ENCODE results near the gene SFMBT2.
"Not testable (repeated sequence)": the region's sequence is repeated elsewhere in the genome, so short reads cannot be mapped to it uniquely, and the experiment has no call there.

The SFMBT2 gene

DNA sequence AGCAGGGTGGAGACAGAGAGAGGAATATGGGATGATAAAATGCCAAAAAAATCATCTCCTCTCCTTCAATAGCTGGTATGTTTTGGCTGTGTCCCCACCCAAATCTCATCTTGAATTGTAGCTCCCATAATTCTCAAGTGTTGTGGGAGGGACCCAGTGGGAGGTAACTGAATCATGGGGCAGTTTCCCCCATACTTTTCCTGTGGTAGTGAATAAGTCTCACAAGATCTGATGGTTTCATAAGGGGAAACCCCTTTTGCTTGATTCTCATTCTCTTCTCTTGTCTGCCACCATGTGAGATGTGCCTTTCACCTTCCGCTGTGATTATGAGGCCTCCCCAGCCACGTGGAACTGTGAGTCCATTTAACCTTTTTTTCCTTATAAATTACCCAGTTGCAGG lies 226.7 kb downstream of the SFMBT2 start:
- not testable (repeated sequence) for DNase-seq (ENCODE audit: low read depth)

DNA sequence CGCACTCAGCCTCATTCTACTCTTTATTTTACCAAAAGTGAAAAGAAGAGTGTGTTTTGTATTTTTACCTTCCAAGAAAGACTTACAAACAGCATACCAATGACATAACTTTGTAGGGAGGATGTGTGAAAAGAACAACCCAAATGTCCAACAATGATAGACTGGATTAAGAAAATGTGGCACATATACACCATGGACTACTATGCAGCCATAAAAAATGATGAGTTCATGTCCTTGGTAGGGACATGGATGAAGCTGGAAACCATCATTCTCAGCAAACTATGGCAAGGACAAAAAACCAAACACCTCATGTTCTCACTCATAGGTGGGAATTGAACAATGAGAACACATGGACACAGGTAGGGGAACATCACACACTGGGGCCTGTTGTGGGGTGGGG lies 228.5 kb downstream of the SFMBT2 start:
- not testable (repeated sequence) for DNase-seq (ENCODE audit: low read depth)

DNA sequence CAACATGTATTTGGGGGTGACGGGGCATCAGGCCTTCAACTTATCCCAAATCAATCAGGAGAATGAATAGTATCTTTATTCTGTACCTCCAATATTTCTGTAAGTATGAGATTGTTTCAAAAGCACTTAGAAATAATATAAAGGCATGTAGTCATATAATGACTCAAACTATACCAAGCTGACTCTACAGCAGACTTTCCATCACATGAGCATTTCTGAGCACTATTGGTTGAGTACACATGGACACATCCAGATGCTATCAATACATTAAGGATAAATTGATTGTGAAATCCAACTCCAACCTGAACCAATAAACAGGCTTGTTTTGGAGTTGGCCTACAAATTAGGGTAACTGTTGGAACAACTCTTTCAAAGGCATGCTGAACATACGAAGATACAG lies 229.4 kb downstream of the SFMBT2 start:
- no peak for DNase-seq (ENCODE audit: low read depth)

DNA sequence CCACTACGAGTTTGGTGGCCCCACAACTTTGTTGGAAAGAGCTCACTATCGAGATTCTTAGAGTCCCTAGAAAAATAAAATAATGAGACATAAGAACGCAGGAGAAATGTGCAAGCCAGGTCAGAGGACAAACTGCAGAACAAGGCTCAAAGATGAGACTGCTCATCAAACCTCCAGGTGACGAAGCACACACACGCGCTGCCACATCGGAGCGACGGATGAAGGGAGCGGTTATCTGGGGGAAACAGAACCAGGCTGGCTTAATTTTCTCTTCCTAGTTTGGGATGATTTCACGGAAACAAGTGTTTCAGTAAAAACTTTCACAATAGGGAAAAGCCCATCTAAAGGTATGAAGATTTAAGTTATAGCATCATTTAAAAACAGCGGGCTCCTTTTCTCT lies 231.3 kb downstream of the SFMBT2 start:
- DNase-seq (ENCODE audit: low read depth), result no peak

DNA sequence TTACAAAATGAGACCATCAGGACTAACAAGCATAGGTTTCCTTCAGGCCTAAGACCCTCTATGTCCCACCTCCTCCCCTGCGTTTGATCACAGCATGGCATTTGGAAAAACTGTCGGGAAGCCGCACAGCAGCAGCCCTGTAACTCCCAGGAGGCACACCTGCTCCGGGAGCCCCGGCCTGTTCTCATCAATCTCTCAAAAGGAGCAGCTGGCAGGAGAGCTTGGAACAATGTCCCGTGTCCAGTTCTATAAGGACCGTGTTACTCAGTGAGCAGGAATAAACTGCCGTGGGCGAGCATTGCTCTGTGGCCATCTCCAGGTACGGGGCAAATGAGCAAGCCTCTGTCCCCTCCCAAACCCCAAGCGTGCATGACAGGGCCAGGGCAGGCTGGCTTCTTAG lies 236.9 kb downstream of the SFMBT2 start:
- no peak for DNase-seq (ENCODE audit: low read depth)

DNA sequence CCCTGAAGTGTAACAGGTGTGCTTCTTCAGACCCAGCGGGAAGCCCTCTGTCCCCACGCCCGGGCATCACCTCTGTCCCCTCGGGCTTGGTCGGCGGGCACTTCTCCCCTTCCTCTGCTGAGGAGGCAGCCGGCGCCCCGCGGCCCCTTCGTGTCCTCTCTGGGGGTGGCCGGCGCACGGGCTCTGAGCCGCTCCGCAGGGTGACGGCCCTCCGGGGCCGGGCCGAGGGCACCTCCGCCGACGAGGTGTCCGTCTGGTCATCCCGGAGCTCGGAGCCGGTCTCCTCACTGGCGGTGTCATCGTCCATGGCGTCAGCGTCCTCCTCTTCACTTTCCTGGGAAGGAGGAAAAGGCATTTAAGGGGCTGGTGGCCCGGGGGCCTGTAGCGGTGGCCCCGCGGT lies 239.0 kb downstream of the SFMBT2 start:
- DNase-seq (ENCODE audit: low read depth), result no peak

DNA sequence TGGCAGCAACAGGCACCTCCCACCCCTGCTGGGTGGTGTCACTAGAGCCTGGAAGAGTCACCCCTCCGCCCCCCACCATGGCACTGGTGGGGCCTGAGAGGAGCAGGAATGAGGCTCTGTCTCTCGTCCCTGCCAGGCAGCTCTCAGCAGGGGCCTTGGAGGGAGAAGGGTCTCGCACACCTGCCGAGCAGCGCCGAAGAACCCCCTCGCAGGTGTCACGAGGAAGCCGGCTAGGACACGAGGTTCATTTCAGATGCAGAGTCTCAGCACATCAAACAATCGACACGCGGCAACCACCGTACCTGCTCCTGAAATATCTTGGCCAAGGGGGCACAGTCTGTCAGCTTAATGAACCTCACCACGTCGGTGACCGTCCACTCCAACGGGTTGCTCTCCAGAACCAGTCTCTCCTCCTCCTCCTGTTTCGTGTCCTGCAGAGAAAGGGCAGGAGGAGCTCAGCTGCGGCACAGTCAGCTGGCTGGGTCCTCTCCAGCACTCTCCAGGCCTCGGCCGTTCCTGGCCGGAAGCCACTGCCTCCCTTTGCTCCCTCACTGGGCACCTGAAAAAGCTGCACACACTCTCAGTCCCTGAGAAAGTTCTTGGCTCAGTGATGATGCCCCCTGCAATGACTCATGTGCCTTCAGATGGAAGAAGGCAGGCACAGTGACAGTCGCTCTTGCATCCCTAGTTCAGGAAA lies 240.1 kb downstream of the SFMBT2 start:
- DNase-seq (ENCODE audit: low read depth), result no peak

DNA sequence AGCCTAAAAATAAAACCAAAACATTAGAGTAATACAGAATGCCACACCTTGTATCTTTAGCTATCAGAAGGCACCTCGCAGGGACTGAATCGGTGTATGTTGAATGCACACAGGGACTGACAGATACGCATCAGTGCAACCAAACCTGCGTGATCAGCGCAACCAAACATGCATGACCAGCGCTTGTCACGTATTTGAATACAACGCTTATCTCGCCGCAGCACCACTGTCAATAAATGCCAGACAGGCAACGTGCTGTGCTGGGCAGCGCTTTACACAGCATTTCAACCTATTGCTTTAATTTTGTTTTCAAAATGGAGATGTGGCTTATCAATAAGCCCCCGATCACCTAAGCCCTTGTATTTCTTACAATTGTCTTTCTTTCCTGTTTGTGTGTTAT lies 242.4 kb downstream of the SFMBT2 start:
- no peak for DNase-seq (ENCODE audit: low read depth)

DNA sequence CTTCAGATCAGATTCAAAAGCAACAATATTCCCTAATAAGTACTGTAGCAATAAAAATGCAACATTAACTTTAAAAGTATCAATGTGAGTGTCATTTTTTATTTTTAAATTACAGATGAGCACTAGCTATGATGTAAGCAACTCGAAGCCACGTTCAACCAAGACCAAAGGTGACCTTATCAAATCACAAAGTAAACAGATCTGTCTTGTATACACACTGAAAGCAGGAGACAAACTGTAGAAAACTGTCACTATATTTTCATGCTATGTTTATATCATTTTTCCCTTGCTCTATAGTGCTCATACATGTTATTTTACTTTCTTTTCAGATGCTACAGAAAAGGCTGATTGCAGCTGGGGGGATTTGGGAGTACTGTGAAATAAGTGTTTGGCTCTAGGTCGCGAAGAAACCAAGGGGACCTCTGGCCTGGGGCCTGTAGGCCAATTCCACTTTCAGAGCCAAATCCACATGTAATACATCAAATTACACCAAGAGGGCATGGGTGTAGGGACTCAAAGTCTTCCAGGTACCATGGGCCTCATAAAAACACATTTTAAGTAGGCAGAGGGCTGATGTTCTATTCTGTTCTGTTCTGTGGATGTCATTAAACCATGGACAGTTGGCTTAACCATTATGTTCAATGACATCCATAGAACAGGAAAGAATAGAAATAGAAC lies 245.2 kb downstream of the SFMBT2 start:
- no peak for DNase-seq (ENCODE audit: low read depth)

DNA sequence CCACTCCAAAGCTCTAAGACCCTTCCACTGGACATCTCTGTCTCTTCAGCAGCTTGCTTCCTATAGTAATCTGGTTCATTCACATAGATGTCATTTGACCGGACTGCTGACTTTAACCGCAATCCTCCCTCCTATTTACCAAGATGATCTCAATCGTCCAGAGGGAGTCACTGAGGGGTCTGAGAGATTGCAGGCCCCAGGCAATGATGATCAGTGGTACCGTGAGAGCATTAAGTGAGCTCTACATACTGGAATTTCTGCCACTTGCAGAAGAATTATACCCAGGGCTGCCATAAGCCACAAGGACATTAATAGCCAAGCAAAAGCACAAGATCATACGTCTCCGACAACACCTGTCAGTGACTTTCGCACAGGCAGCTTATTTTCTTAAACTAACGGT lies 245.9 kb downstream of the SFMBT2 start:
- no peak for DNase-seq (ENCODE audit: low read depth)

DNA sequence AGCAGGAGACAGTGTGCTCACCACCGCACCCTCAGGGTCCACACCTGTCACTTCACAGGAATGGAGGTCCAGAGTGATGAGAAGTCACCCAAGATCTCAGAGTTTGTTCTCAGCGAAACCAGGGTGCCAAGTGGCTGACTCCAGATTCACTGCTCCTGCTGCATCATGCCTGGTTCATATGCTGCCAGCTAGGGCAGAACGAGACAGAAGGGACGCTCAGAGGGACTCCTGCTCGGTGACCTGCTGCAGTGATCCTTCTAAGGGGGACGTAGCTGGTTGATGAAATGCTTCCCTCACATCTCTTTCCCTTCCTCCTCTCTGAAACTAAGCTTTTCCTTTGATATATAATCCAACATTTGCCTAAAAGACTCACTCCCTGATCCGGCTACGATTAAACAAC lies 248.5 kb downstream of the SFMBT2 start:
- no peak for DNase-seq (ENCODE audit: low read depth)

DNA sequence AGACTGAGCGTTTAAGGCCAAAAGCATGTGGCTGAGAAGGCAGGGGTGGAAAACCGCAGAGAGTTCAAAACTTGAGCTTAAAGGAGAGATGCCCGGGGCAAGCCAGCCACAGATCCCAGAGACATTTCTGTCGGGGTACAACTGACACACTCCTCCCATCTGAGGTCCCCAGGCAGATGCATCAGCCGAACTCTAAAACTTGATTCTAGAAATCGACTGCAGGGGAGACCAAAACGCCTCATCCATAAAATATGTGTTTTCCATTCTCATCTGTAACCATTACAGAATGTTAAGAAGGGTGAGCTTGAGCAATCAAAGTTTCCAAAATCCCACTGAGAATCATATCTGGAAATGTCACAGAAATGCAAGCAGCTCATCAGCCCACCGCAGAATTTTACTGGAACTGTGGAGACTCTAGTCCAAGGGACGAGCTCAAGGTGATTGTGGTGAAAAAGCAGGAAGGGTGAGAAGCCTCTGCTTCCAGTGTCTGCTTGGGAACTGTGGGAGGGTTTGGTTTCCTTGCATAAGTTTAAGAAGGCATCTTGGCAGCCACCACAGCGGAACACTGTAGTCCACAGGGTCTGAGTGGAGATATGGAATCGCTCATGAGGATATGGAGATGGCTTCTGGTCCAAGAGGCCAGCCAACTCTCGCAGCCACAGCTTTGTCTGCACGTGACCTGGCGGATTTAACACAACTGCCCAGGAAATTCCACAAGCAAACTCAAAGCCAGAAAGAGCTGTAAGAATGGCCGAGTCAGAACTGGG lies 249.2 kb downstream of the SFMBT2 start:
- DNase-seq (ENCODE audit: low read depth), result no peak

DNA sequence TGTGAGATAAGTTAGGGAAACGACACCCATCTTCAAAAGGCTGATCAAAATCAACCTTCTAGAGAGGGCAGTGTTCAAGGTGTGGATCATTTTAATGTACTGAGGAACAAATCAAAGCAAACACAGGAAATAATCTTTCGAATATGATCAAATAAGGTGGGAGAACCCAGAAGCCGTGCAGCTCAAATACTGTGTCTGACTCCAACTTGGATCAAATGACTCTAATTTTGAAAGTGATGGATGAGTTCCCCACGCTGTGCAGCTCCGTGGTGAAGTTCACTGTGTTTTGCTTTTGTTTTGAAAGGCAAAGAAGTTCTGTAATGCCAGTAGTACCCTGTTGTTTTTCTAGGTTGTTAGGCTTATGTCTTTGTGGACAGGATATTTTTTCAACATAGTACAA lies 250.9 kb downstream of the SFMBT2 start:
- DNase-seq (ENCODE audit: low read depth), result no peak

DNA sequence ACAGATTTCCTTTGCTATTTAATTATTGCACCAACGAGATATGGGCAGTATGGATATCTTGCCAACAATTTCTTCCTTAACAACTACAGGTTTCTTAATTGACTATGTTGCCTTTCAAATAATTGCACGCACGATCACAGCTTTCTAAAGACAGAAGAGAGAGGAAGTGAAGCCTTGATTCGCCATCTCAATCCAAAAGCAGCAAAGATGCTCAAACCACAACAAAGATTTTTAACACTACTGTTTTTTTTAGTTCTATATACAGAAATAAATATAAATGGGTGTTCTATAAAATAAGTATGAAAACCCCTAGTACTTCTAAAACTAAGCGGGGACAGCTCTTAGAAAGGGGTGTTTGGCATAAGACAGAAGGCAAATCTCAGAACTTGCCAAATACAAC lies 251.3 kb downstream of the SFMBT2 start:
- no peak for DNase-seq (ENCODE audit: low read depth)

DNA sequence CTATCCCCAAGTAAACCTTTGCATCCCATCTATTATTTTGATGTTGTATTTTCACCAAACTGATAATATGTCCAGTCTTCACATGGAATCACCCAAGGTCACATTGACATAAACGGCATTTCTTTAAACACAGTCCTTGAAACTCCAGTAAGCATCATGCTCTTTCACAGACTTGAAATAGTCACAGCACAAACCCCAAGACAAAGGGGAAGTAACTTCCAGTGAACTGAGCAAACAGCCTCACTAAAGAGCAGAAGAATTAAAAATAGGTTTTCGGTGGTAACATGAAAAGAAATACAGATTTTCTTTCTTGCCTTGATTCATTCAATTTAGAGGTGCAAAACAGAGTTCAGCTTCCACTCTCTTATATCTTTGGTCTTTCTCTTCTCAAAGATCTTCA lies 253.7 kb downstream of the SFMBT2 start:
- DNase-seq (ENCODE audit: low read depth), result no peak

DNA sequence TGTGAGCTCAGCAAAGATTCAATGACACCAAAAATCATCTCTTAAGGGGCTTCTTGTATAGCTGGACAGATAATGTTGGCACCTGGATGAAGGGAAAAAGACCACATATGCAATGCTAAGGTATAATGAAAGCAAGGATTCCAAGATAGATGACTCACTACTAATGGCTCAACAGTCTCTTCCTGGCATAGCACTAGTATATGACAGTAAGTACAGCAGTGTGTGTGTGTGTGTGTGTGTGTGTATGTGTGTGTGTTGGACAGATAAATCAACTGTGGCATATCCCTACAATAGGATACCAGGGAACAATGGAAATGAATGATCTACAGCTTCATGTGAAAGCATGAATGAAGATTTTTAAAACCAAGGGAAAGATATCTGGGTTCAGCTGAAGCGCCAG lies 257.1 kb downstream of the SFMBT2 start:
- DNase-seq (ENCODE audit: low read depth), result no peak

DNA sequence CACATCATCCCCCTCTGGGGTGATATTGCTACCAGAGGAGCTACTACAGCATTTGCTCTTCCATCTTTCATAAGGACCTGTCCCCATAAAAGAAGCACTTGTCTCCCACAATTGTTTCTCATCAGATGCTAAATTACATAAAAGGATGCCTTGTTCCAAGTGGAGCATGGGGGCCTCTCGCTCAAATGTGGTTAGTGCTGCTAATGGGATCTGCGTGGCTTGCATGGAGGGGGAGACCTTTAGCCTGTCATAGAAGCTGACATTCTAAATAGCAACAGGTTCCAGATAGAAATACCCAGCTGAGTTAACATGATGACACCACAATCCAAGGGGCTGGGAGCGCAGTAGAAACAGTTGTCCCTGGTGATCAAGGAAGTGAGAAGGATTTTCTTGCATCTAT lies 257.9 kb downstream of the SFMBT2 start:
- no peak for DNase-seq (ENCODE audit: low read depth)

DNA sequence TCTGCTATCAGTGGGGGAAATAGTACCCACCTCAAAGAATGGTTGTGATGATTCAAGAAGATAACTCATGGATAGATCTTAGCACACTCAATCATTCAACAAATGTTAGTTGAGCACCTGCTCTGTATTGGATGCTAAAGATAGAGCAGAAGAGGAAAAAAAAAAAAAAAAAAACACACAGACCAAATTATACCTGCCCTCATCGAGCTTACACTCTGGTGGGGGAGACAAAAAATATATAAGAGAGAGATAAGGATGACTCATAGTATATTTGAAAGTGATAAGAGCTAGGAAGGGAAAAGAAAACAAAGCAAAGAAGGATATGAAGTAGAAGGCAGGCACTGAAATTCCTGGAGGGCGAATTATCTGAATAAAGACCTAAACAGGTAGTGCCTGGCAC lies 258.5 kb downstream of the SFMBT2 start:
- DNase-seq (ENCODE audit: low read depth), result no peak

DNA sequence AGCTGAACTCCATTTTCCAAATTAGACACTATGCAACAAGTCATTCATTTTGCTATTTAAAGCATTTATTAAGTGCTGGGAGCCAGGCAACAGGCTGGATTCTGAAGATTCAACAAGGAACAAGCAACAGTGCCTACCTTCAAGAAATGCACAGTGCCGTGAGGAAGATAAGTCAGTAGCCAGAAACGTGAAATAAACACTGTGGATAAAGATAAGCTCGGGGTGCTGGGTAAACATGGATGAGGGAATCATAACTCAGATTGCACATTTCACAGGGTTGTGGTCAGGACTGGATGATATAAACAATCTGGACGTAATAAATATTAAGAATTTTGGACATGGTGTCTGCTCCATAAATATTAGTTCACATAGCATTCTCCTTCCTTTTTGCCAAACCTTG lies 259.3 kb downstream of the SFMBT2 start:
- DNase-seq (ENCODE audit: low read depth), result no peak

DNA sequence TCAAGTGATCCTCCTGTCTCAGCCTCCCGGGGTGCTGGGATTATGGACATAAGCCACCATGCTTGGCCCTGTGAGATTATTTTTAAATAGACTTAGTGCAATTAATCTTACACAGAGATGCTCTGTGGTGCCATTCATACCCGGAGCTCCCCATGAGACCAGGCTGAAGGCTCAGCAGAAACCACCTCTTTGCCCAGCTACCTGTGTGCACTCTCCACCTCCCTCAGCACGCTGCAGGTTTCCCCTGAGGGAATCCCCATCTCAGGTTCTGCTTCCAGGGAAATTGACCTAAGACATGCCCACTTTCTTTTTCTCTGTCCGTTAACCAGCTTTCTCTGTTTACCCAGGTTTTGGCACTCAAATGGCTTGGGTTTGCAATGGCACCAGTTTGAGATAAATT lies 260.5 kb downstream of the SFMBT2 start:
- no peak for DNase-seq (ENCODE audit: low read depth)

DNA sequence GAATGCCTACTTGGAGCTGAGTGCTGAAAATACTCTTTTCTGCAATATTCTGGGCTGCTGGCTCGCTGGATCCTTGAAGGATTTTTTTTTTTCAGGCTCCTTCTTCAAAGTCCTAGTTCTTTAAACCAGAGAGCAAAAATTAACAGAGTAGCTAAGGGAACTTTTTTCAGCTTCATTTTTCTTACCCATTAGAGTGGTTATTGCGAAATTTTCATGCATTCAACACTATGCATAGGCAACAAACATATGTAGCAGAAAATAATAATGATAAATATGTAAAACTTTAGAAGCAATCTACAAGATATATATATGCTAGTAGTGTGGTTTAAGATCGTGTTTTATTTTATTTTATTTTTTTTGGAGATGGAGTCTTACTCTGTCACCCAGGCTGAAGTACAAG lies 264.6 kb downstream of the SFMBT2 start:
- no peak for DNase-seq (ENCODE audit: low read depth)

DNA sequence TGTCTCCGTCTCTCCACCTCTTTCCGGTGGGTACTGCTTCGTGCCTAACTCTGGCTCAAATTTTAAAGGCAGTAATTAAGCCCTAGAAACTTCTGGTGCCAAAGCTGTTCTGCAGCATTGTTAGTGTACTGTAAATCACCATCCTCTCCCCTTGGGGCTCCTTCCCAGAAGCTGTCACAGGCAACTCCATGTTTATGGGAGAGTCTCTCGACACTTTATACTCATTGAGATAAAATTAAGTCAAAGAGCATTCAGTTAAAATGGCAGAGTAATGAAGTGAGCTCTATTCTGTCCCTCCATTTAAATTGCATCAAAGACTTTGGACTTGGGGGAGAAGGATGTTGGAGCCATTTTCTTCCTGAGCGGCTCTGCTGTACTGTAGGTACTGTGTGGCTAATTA lies 274.8 kb downstream of the SFMBT2 start:
- DNase-seq (ENCODE audit: low read depth), result no peak

DNA sequence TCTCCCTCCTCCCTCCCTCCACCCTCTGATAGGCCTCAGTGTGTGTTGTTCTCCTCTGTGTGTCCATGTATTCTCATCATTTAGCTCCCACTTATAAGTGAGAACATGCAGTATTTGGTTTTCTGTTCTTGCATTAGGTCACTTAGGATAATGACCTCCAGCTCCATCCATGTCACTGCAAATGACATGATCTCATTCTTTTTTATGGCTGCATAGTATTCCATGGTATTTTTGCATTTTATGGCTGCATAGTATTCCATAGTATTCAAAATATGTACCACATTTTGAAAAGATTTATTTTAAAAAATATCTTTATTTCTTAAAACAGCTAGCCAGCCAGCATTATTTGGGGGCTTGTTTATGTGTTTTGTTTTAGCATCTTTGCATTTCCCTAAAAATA lies 275.6 kb downstream of the SFMBT2 start:
- DNase-seq (ENCODE audit: low read depth), result no peak

Measured in activated gamma-delta T cell treated with anti-CD3 and anti-CD28 coated beads, Interleukin-2, amount 50 U/mL, for 16 hours (primary cell).